NT2/D1 (cell line): ENCODE data around the gene GNA15.

Experiments used
- DNase-seq: peaks from one replicate; pipeline ENCODE4 v3.0.0-alpha.2; 2011; ENCODE audit warnings: low read depth, low spot score
- H3K27me3 ChIP-seq: 2 replicates; pipeline ENCODE4 v1.6.0; 2011; ENCODE audit warnings: mild to moderate bottlenecking; ENCODE audit not compliant: insufficient read length, insufficient read depth
- H3K36me3 ChIP-seq: 2 replicates; pipeline ENCODE4 v1.6.1; 2011; ENCODE audit warnings: mild to moderate bottlenecking, low read length, mixed read lengths; ENCODE audit not compliant: insufficient read depth, insufficient read length
- H3K4me1 ChIP-seq: 2 replicates; pipeline ENCODE4 v1.5.1; 2011; ENCODE audit not compliant: insufficient read depth, insufficient read length
- H3K4me3 ChIP-seq: 2 replicates; pipeline ENCODE4 v1.5.1; 2011; ENCODE audit warnings: low read depth; ENCODE audit not compliant: insufficient read length
- H3K9ac ChIP-seq: 2 replicates; pipeline ENCODE4 v1.6.0; 2011; ENCODE audit warnings: low read depth; ENCODE audit not compliant: insufficient read length
- H3K9me3 ChIP-seq: 2 replicates; pipeline ENCODE4 v1.5.1; 2011; ENCODE audit warnings: mild to moderate bottlenecking, low read length; ENCODE audit not compliant: insufficient read depth
- SUZ12 ChIP-seq: IDR thresholded peaks from 2 replicates; pipeline ENCODE4 v1.6.1; 2011; ENCODE audit not compliant: insufficient read length, insufficient read depth; ENCODE audit errors: extremely low read depth
- YY1 ChIP-seq: IDR thresholded peaks from 2 replicates; pipeline ENCODE4 v1.6.1; 2011; ENCODE audit not compliant: insufficient read length, insufficient read depth
- ZNF274 ChIP-seq: IDR thresholded peaks from 2 replicates; pipeline ENCODE4 v1.6.1; 2011; ENCODE audit warnings: mild to moderate bottlenecking, low read depth, low read length

The GNA15 gene

GRCh38 chr19:3119071-3119595 is 16.7 kb upstream of the GNA15 start:
- no peaks in the 10 kb centered on the region for H3K9me3 ChIP-seq
- no peak for TF ChIP-seq ZNF274
- no peak for TF ChIP-seq YY1
- TF ChIP-seq SUZ12 = no peak
- no peaks in the 10 kb centered on the region for H3K27me3 ChIP-seq
- no peak for DNase-seq
- H3K4me1 ChIP-seq = peaks cover 6% of the 10 kb centered on the region
- H3K4me3 ChIP-seq = no peak overlapping the region
- no peak overlapping the region for H3K9ac ChIP-seq
- H3K36me3 ChIP-seq = peaks cover 54% of the 10 kb centered on the region

- Histone ChIP-seq H3K27me3 (no peaks in the 10 kb centered on the region), H3K4me3 (no peak overlapping the region), H3K9me3 (no peaks in the 10 kb centered on the region), H3K9ac (no peak overlapping the region), H3K4me1 (peaks cover 6% of the 10 kb centered on the region), H3K36me3 (peaks cover 49% of the 10 kb centered on the region)
- no peak for DNase-seq
- TF ChIP-seq YY1 (no peak), ZNF274 (no peak), SUZ12 (no peak)
These were observed 16.0 kb upstream of the GNA15 start for GRCh38 chr19:3119693-3120380.

- no peak overlapping the region for H3K9ac ChIP-seq
- no peak for DNase-seq
- H3K9me3 ChIP-seq = no peaks in the 10 kb centered on the region
- H3K27me3 ChIP-seq = no peaks in the 10 kb centered on the region
- TF ChIP-seq ZNF274 (no peak), SUZ12 (no peak), YY1 (no peak)
- peaks cover 48% of the 10 kb centered on the region for H3K36me3 ChIP-seq
- H3K4me3 ChIP-seq = no peak overlapping the region
- H3K4me1 ChIP-seq = peaks cover 6% of the 10 kb centered on the region
These were observed 15.1 kb upstream of the GNA15 start for GRCh38 chr19:3120611-3121276.

- TF ChIP-seq ZNF274 = no peak
- no peak for TF ChIP-seq YY1
- TF ChIP-seq SUZ12 = no peak
- Histone ChIP-seq H3K4me3 (no peak overlapping the region), H3K36me3 (peaks cover 48% of the 10 kb centered on the region), H3K27me3 (no peaks in the 10 kb centered on the region), H3K9me3 (no peaks in the 10 kb centered on the region), H3K4me1 (peaks cover under 1% of the 10 kb centered on the region), H3K9ac (no peak overlapping the region)
- no peak for DNase-seq
These were observed 14.4 kb upstream of the GNA15 start for GRCh38 chr19:3121396-3121795.

GRCh38 chr19:3121821-3122511 is 13.9 kb upstream of the GNA15 start:
- H3K27me3 ChIP-seq = no peaks in the 10 kb centered on the region
- no peaks in the 10 kb centered on the region for H3K9me3 ChIP-seq
- H3K4me3 ChIP-seq = no peak overlapping the region
- H3K4me1 ChIP-seq = no peaks in the 10 kb centered on the region
- TF ChIP-seq SUZ12 (no peak), YY1 (no peak), ZNF274 (no peak)
- no peak for DNase-seq
- H3K9ac ChIP-seq = no peak overlapping the region
- H3K36me3 ChIP-seq = peaks cover 48% of the 10 kb centered on the region

- H3K4me1 ChIP-seq = no peaks in the 10 kb centered on the region
- no peak overlapping the region for H3K9ac ChIP-seq
- TF ChIP-seq SUZ12 = no peak
- TF ChIP-seq ZNF274 = no peak
- no peak for TF ChIP-seq YY1
- no peaks in the 10 kb centered on the region for H3K9me3 ChIP-seq
- no peak overlapping the region for H3K4me3 ChIP-seq
- DNase-seq = no peak
- H3K27me3 ChIP-seq = no peaks in the 10 kb centered on the region
- peaks cover 45% of the 10 kb centered on the region for H3K36me3 ChIP-seq
These were observed 13.3 kb upstream of the GNA15 start for GRCh38 chr19:3122512-3122870.

GRCh38 chr19:3123088-3123721 is 12.6 kb upstream of the GNA15 start:
- no peak for DNase-seq
- Histone ChIP-seq H3K27me3 (no peaks in the 10 kb centered on the region), H3K9me3 (no peaks in the 10 kb centered on the region), H3K4me1 (no peaks in the 10 kb centered on the region), H3K9ac (no peak overlapping the region), H3K4me3 (no peak overlapping the region), H3K36me3 (peaks cover 40% of the 10 kb centered on the region)
- no peak for TF ChIP-seq ZNF274
- no peak for TF ChIP-seq SUZ12
- TF ChIP-seq YY1 = no peak
